HEK293 (cell line): ENCODE results near the gene CMBL.

ENCODE experiments used
- ZBTB21 ChIP-seq: fragments of 450-650 bp; formaldehyde crosslinking; IDR thresholded peaks from 2 replicates; pipeline ENCODE4 v1.5.1; 2017; ENCODE audit warnings: missing biosample characterization, missing genetic modification characterization
- ZBTB8A ChIP-seq: fragments of 450-650 bp; formaldehyde crosslinking; IDR thresholded peaks from 2 replicates; pipeline ENCODE4 v1.5.1; 2016; ENCODE audit warnings: missing biosample characterization, missing genetic modification characterization
- ZFP3 ChIP-seq: fragments of 450-650 bp; formaldehyde crosslinking; IDR thresholded peaks from 2 replicates; pipeline ENCODE4 v1.5.1; 2016; ENCODE audit warnings: low read depth, missing biosample characterization, missing genetic modification characterization
- ZNF184 ChIP-seq: fragments of 450-650 bp; IDR thresholded peaks from 2 replicates; pipeline ENCODE4 v1.5.1; 2018; ENCODE audit warnings: missing biosample characterization, mild to moderate bottlenecking, missing genetic modification characterization
- ZNF239 ChIP-seq: fragments of 450-650 bp; formaldehyde crosslinking; IDR thresholded peaks from 2 replicates; pipeline ENCODE4 v1.5.1; 2016; ENCODE audit warnings: missing biosample characterization, missing genetic modification characterization
- ZNF341 ChIP-seq: fragments of 450-650 bp; formaldehyde crosslinking; IDR thresholded peaks from 2 replicates; pipeline ENCODE4; 2016; ENCODE audit warnings: low read depth, missing biosample characterization, missing genetic modification characterization
- ZNF561 ChIP-seq: fragments of 450-650 bp; IDR thresholded peaks from 2 replicates; pipeline ENCODE4 v1.5.1; 2018; ENCODE audit warnings: missing biosample characterization, missing genetic modification characterization, borderline replicate concordance
- TF ChIP-seq, protein P1 (sequence below): fragments of 450-650 bp; formaldehyde crosslinking; IDR thresholded peaks from 2 replicates; pipeline ENCODE4 v1.5.1; 2016; ENCODE audit warnings: missing biosample characterization, missing genetic modification characterization
- TF ChIP-seq, protein P2 (sequence below): fragments of 450-650 bp; formaldehyde crosslinking; IDR thresholded peaks from 2 replicates; pipeline ENCODE4 v1.5.1; 2016; ENCODE audit warnings: missing biosample characterization, missing genetic modification characterization

DNA sequence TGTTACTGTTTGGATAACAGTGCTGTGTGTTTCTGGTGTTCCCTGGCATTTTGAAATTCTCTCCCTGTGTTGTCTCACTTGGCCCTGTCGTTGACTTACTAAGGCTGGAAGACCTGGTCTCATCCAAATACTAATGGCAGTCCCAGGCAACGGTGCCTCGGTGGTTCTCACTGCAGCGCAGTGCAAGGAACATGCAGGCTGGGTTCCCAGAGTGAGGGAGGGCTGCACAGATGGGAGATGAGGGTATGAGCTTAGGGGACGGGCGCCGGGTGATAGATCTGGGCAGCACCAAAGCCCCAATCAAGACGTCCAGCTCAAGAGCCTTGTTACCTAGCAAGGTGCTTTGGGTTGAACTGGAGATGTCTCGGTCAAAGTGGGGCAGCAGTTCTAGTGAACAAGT lies 46.6 kb downstream of the CMBL start:
- TF ChIP-seq ZBTB8A (tag by site-specific recombination) (no peak), ZNF184 (tag by site-specific recombination) (no peak), ZNF341 (tag by site-specific recombination) (no peak), ZNF561 (tag by site-specific recombination) (no peak), ZFP3 (tag by site-specific recombination) (no peak), ZNF239 (no peak), ZBTB21 (no peak)
- TF ChIP-seq, protein P1, sequence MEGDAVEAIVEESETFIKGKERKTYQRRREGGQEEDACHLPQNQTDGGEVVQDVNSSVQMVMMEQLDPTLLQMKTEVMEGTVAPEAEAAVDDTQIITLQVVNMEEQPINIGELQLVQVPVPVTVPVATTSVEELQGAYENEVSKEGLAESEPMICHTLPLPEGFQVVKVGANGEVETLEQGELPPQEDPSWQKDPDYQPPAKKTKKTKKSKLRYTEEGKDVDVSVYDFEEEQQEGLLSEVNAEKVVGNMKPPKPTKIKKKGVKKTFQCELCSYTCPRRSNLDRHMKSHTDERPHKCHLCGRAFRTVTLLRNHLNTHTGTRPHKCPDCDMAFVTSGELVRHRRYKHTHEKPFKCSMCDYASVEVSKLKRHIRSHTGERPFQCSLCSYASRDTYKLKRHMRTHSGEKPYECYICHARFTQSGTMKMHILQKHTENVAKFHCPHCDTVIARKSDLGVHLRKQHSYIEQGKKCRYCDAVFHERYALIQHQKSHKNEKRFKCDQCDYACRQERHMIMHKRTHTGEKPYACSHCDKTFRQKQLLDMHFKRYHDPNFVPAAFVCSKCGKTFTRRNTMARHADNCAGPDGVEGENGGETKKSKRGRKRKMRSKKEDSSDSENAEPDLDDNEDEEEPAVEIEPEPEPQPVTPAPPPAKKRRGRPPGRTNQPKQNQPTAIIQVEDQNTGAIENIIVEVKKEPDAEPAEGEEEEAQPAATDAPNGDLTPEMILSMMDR (tag by site-specific recombination), result no peak
- TF ChIP-seq, protein P2, sequence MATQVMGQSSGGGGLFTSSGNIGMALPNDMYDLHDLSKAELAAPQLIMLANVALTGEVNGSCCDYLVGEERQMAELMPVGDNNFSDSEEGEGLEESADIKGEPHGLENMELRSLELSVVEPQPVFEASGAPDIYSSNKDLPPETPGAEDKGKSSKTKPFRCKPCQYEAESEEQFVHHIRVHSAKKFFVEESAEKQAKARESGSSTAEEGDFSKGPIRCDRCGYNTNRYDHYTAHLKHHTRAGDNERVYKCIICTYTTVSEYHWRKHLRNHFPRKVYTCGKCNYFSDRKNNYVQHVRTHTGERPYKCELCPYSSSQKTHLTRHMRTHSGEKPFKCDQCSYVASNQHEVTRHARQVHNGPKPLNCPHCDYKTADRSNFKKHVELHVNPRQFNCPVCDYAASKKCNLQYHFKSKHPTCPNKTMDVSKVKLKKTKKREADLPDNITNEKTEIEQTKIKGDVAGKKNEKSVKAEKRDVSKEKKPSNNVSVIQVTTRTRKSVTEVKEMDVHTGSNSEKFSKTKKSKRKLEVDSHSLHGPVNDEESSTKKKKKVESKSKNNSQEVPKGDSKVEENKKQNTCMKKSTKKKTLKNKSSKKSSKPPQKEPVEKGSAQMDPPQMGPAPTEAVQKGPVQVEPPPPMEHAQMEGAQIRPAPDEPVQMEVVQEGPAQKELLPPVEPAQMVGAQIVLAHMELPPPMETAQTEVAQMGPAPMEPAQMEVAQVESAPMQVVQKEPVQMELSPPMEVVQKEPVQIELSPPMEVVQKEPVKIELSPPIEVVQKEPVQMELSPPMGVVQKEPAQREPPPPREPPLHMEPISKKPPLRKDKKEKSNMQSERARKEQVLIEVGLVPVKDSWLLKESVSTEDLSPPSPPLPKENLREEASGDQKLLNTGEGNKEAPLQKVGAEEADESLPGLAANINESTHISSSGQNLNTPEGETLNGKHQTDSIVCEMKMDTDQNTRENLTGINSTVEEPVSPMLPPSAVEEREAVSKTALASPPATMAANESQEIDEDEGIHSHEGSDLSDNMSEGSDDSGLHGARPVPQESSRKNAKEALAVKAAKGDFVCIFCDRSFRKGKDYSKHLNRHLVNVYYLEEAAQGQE (tag by site-specific recombination), result no peak
